Body of pancreas (tissue), 4 donors: ENCODE measurements around the gene ZNF213. TPM values are rescaled to one million over a fixed set of nuclear protein-coding genes. Genes with fewer than 3 reads are reported as not detected.

Experiments used
- ATAC-seq: fragments of 150-250 bp; one replicate; pipeline ENCODE4 v1.9.1; 2016
- DNase-seq, 4 donors: peaks; one replicate each; pipeline ENCODE4 v3.0.0-alpha.2; 2019
- H3K27ac ChIP-seq, 4 donors: fragments of 200-600 bp; sonication (generic); 1 replicate in 3 of 4; 2 replicates in 1 of 4; pipeline versions ENCODE4 v1.5.1 to v1.6.1; 2016 to 2019; ENCODE audit warnings: mild to moderate bottlenecking in 1 of 4, mixed read lengths in 1 of 4, moderate library complexity in 1 of 4
- H3K27me3 ChIP-seq, 2 donors: fragments of 200-600 bp; sonication (generic); one replicate each; pipeline ENCODE4 v1.6.0; 2016; ENCODE audit warnings: mild to moderate bottlenecking in 1 of 2
- H3K36me3 ChIP-seq, 2 donors: fragments of 200-600 bp; sonication (generic); replicated peaks in 1 of 2; 2 replicates each; pipeline ENCODE4 v1.5.1; 2016; ENCODE audit warnings: low read depth in 2 of 2; ENCODE audit not compliant: insufficient read depth in 1 of 2
- H3K4me1 ChIP-seq: fragments of 200-600 bp; sonication (generic); one replicate; pipeline ENCODE4 v1.6.0; 2016
- H3K4me3 ChIP-seq, 2 donors: fragments of 200-600 bp; sonication (generic); 1 replicate in 1 of 2; 2 replicates in 1 of 2; pipeline ENCODE4 v1.5.1; 2016 to 2019
- H3K9me3 ChIP-seq, 3 donors: fragments of 200-600 bp; sonication (generic); 1 replicate in 2 of 3; 2 replicates in 1 of 3; pipeline ENCODE4 v1.5.1; 2016
- POLR2A ChIP-seq, 3 donors: fragments of 450-650 bp; IDR thresholded peaks; one replicate each; pipeline ENCODE4 v1.6.1; 2016; ENCODE audit warnings: antibody characterized with exemption in 3 of 3, mild to moderate bottlenecking in 2 of 3
- WGBS, 2 donors: methylation state at CpG; one replicate each; pipeline ENCODE4 v1.1.5; 2017; 5-methylcytosine and 5-hydroxymethylcytosine counted together
- intact Hi-C: fragments of 100-400 bp; cut with DNase I; formaldehyde crosslinking; loops from one replicate; pipeline ENCODE4 v1.15.1; 2023
- total RNA-seq, 2 donors: library from RNA; depleted of rRNA; stranded (reverse); fragments of >200 nt; gene quantifications; one replicate each; pipeline ENCODE4 v1.1.0, GENCODE V29; 2016
- TF ChIP-seq, protein P1 (sequence below), 7 experiments: fragments of 450-650 bp in 4 of 7; fragments of 200-600 bp in 3 of 7; sonication (generic) in 3 of 7; IDR thresholded peaks; one replicate each; pipeline ENCODE4 v1.5.1; 2016 to 2019; ENCODE audit warnings: antibody characterized with exemption in 7 of 7

ZNF213 gene
- total RNA-seq, 2 donors from 2014 or later: 12.5 to 21.4 TPM

- ATAC-seq (no peak), DNase-seq (no peak)
- Histone ChIP-seq H3K27ac (no peak overlapping the region), H3K4me1 (peaks cover 22% of the 10 kb centered on the region), H3K4me3 (no peak overlapping the region), H3K27me3 (peaks cover 1 to 46% of the 10 kb centered on the region in 2 donors), H3K9me3 (no peaks in the 10 kb centered on the region), H3K36me3 (no peaks in the 10 kb centered on the region)
- intact Hi-C loops: no loop called here
- TF ChIP-seq, protein P1, sequence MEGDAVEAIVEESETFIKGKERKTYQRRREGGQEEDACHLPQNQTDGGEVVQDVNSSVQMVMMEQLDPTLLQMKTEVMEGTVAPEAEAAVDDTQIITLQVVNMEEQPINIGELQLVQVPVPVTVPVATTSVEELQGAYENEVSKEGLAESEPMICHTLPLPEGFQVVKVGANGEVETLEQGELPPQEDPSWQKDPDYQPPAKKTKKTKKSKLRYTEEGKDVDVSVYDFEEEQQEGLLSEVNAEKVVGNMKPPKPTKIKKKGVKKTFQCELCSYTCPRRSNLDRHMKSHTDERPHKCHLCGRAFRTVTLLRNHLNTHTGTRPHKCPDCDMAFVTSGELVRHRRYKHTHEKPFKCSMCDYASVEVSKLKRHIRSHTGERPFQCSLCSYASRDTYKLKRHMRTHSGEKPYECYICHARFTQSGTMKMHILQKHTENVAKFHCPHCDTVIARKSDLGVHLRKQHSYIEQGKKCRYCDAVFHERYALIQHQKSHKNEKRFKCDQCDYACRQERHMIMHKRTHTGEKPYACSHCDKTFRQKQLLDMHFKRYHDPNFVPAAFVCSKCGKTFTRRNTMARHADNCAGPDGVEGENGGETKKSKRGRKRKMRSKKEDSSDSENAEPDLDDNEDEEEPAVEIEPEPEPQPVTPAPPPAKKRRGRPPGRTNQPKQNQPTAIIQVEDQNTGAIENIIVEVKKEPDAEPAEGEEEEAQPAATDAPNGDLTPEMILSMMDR (IDR thresholded peaks at IDR 0.05): no peak
- no peak for TF ChIP-seq POLR2A (IDR thresholded peaks at IDR 0.05)
- WGBS, 2 donors: 5 to 14% methylated on average over 31 to 42 of the region's 42 CpGs
These were observed 48.8 kb downstream of the ZNF213 start for GRCh38 chr16:3183445-3184139.

GRCh38 chr16:3186946-3187690 lies 52.3 kb downstream of the ZNF213 start:
- no peak for ATAC-seq

DNA sequence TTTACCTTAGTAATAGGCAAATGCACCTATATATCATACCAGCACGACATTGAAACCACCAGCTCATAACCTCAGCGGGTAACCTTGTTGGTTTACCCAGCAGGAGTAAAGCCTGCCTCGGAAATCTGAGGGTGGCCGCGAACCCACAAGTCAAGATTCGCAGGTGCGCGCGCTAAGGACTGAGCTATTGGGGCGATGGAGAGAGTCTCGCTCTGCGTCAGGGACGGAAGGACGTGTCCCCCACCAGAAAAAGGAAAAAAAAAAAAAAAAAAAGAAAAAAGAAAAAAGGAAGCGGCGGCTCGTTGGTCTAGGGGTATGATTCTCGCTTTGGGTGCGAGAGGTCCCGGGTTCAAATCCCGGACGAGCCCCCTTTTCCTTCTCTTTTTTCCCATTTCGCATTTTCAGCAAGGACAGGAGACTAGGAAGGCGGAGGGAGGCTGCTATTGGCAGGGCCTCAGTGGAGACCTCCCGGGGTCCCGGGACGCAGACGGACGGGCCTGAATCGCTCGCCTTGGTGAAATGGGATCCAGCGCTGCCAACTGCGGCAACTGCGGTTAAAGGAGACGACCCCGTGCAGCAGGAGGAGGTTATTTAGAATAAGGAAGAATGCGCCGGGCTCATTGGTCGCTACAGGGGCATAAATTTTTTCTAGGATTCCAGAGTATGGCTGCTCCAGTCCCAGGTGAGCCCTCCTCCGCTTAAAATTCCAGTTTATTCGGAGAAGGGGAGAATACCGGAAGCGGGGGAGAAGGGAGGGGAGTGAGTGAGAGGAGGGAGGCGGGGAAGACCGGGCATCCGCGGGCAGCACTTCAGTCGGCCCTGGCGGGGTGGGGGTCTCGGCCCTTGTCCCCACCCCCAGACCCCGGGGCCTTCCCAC lies 53.2 kb downstream of the ZNF213 start, which contains the start of gene OR1F1:
OR1F1 (plus strand) TSS at position 407 of the 877 bp plus-strand sequence.
- ATAC-seq (peak; percentile 22), DNase-seq (no peak)
- Histone ChIP-seq H3K4me1 (peaks cover 24% of the 10 kb centered on the region), H3K27ac (no peak within 1 kb of the TSS), H3K27me3 (peaks cover 4 to 62% of the 10 kb centered on the region in 2 donors), H3K4me3 (no peak within 1 kb of the TSS), H3K36me3 (no peaks in the 10 kb centered on the region), H3K9me3 (no peaks in the 10 kb centered on the region)
- intact Hi-C loops: no loop called here
- TF ChIP-seq POLR2A (IDR thresholded peaks at IDR 0.05): no peak
- TF ChIP-seq, protein P1 (IDR thresholded peaks at IDR 0.05): no peak
- 2 to 7% methylated on average over 42 to 51 of the region's 51 CpGs for WGBS, 2 donors

More at GRCh38 chr16:3186946-3187690, 52.3 kb downstream of the ZNF213 start:
- intact Hi-C loops: no loop called here
- DNase-seq: no peak
- H3K4me1 ChIP-seq: peaks cover 32% of the 10 kb centered on the region
- H3K9me3 ChIP-seq: no peaks in the 10 kb centered on the region
- H3K36me3 ChIP-seq: no peaks in the 10 kb centered on the region
- no peak overlapping the region for H3K4me3 ChIP-seq
- TF ChIP-seq POLR2A (IDR thresholded peaks at IDR 0.05): no peak
- TF ChIP-seq, protein P1 (IDR thresholded peaks at IDR 0.05): no peak
- 53 to 74% methylated on average over 22 to 23 of the region's 23 CpGs for WGBS, 2 donors
- H3K27me3 ChIP-seq: peaks cover 4 to 62% of the 10 kb centered on the region in 2 donors
- H3K27ac ChIP-seq: no peak overlapping the region

GRCh38 chr16:3188675-3188924 lies 53.8 kb downstream of the ZNF213 start:
- H3K36me3 ChIP-seq: no peaks in the 10 kb centered on the region
- intact Hi-C loops: no loop called here
- no peak for DNase-seq
- H3K4me1 ChIP-seq: peaks cover 19% of the 10 kb centered on the region
- H3K27me3 ChIP-seq: peaks cover 4 to 61% of the 10 kb centered on the region in 2 donors
- ATAC-seq: no peak
- H3K9me3 ChIP-seq: no peaks in the 10 kb centered on the region
- 0 to 1% methylated on average over 10 to 13 of the region's 13 CpGs for WGBS, 2 donors
- no peak overlapping the region for H3K4me3 ChIP-seq
- TF ChIP-seq, protein P1 (IDR thresholded peaks at IDR 0.05): no peak
- TF ChIP-seq POLR2A (IDR thresholded peaks at IDR 0.05): no peak
- H3K27ac ChIP-seq: no peak overlapping the region
